GM19023 (cell line): ENCODE measurements around the gene SLC31A1.
"Not testable (repeated sequence)": the region's sequence is repeated elsewhere in the genome, so short reads cannot be mapped to it uniquely, and the experiment has no call there.

Source experiments
- ATAC-seq: cut with Tn5 transposase; IDR thresholded peaks from one replicate; pipeline ENCODE4 v1.9.1; 2021; ENCODE audit warnings: mild to moderate bottlenecking, moderate library complexity; ENCODE audit not compliant: unreplicated experiment

SLC31A1 gene

GRCh38 chr9:113219969-113220368 is 1.4 kb upstream of the SLC31A1 start:
- ATAC-seq = peak; percentile 38

- no peak for ATAC-seq
Measured at GRCh38 chr9:113220467-113221002, 809 bp upstream of the SLC31A1 start.

- ATAC-seq = no peak
Measured at GRCh38 chr9:113221800-113222481, 597 bp downstream of the SLC31A1 start.

- ATAC-seq = no peak
Measured at GRCh38 chr9:113222482-113222841, 1.1 kb downstream of the SLC31A1 start.

GRCh38 chr9:113223963-113224362 is 2.6 kb downstream of the SLC31A1 start:
- ATAC-seq = no peak

- ATAC-seq = no peak
Measured at GRCh38 chr9:113227436-113227835, 6.1 kb downstream of the SLC31A1 start.

GRCh38 chr9:113228130-113228665 is 6.9 kb downstream of the SLC31A1 start:
- ATAC-seq = no peak

GRCh38 chr9:113231701-113232100 is 10.4 kb downstream of the SLC31A1 start:
- ATAC-seq = no peak

GRCh38 chr9:113235701-113236255 is 14.4 kb downstream of the SLC31A1 start:
- not testable (repeated sequence) for ATAC-seq

- ATAC-seq = no peak
Measured at GRCh38 chr9:113237026-113237425, 15.7 kb downstream of the SLC31A1 start.

- no peak for ATAC-seq
Measured at GRCh38 chr9:113238202-113238858, 17.0 kb downstream of the SLC31A1 start.

GRCh38 chr9:113238859-113239232 is 17.5 kb downstream of the SLC31A1 start:
- no peak for ATAC-seq

GRCh38 chr9:113241161-113241560 is 19.8 kb downstream of the SLC31A1 start:
- no peak for ATAC-seq

- ATAC-seq = no peak
Measured at GRCh38 chr9:113244556-113244955, 23.2 kb downstream of the SLC31A1 start.

GRCh38 chr9:113245894-113246293 is 24.6 kb downstream of the SLC31A1 start:
- ATAC-seq = no peak

GRCh38 chr9:113246928-113247327 is 25.6 kb downstream of the SLC31A1 start:
- ATAC-seq = no peak

GRCh38 chr9:113247640-113248039 is 26.3 kb downstream of the SLC31A1 start:
- no peak for ATAC-seq

GRCh38 chr9:113249661-113250060 is 28.3 kb downstream of the SLC31A1 start:
- ATAC-seq = not testable (repeated sequence)

GRCh38 chr9:113250807-113251206 is 29.5 kb downstream of the SLC31A1 start:
- ATAC-seq = no peak

- ATAC-seq = no peak
Measured at GRCh38 chr9:113254991-113255390, 33.6 kb downstream of the SLC31A1 start.

GRCh38 chr9:113255438-113255837 is 34.1 kb downstream of the SLC31A1 start:
- no peak for ATAC-seq

GRCh38 chr9:113257863-113258262 is 36.5 kb downstream of the SLC31A1 start:
- ATAC-seq = no peak
